ENCODE results near the gene MAP7.

MAP7 gene

GRCh38 chr6:136304410-136304809 lies 245.8 kb downstream of the MAP7 start:
- no peak for DNase-seq (ENCODE audit: low read depth in 2 of 2)

- DNase-seq (ENCODE audit: low read depth in 2 of 2) = no peak
These were observed 246.7 kb downstream of the MAP7 start for GRCh38 chr6:136303516-136303915.

GRCh38 chr6:136294621-136295020 lies 255.6 kb downstream of the MAP7 start:
- DNase-seq (ENCODE audit: low read depth in 2 of 2) = no peak
